ENCODE results near the gene SLA2.

- TF ChIP-seq, protein P1, sequence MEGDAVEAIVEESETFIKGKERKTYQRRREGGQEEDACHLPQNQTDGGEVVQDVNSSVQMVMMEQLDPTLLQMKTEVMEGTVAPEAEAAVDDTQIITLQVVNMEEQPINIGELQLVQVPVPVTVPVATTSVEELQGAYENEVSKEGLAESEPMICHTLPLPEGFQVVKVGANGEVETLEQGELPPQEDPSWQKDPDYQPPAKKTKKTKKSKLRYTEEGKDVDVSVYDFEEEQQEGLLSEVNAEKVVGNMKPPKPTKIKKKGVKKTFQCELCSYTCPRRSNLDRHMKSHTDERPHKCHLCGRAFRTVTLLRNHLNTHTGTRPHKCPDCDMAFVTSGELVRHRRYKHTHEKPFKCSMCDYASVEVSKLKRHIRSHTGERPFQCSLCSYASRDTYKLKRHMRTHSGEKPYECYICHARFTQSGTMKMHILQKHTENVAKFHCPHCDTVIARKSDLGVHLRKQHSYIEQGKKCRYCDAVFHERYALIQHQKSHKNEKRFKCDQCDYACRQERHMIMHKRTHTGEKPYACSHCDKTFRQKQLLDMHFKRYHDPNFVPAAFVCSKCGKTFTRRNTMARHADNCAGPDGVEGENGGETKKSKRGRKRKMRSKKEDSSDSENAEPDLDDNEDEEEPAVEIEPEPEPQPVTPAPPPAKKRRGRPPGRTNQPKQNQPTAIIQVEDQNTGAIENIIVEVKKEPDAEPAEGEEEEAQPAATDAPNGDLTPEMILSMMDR (IDR thresholded peaks at IDR 0.05): no peak
- TF ChIP-seq POLR2A (IDR thresholded peaks at IDR 0.05): no peak
Measured at GRCh38 chr20:36654506-36654905, 8.5 kb upstream of the SLA2 start.

All from uterus (tissue), 2 donors.